Liver (tissue), 9 donors: ENCODE measurements around the gene NLRP13. TPM values are rescaled to one million over a fixed set of nuclear protein-coding genes. Genes with fewer than 3 reads are reported as not detected.

Experiments used
- DNase-seq: peaks from one replicate; pipeline ENCODE4 v3.0.0-alpha.2; 2017; ENCODE audit warnings: low spot score
- H3K27ac ChIP-seq, 2 donors: one replicate each; pipeline ENCODE4 v1.7.0; 2013; ENCODE audit warnings: inconsistent platforms in 2 of 2, low read length in 2 of 2, control low read depth in 1 of 2, low read depth in 1 of 2, mild to moderate bottlenecking in 1 of 2
- H3K27me3 ChIP-seq, 4 donors: one replicate each; pipeline versions ENCODE4 v1.6.1 to v1.7.0; 2013; ENCODE audit warnings: low read length in 3 of 4, inconsistent platforms in 1 of 4, mild to moderate bottlenecking in 1 of 4, moderate library complexity in 1 of 4; ENCODE audit not compliant: control insufficient read depth in 4 of 4, insufficient read depth in 4 of 4
- H3K36me3 ChIP-seq, 4 donors: one replicate each; pipeline versions ENCODE4 v1.6.1 to v1.7.0; 2013; ENCODE audit warnings: low read length in 3 of 4, mild to moderate bottlenecking in 3 of 4, low read depth in 1 of 4, moderate library complexity in 1 of 4; ENCODE audit not compliant: control insufficient read depth in 4 of 4, insufficient read depth in 3 of 4
- H3K4me1 ChIP-seq, 4 donors: one replicate each; pipeline versions ENCODE4 v1.6.1 to v1.7.0; 2013; ENCODE audit warnings: low read length in 3 of 4, mild to moderate bottlenecking in 3 of 4, moderate library complexity in 1 of 4; ENCODE audit not compliant: control insufficient read depth in 4 of 4, insufficient read depth in 4 of 4
- H3K4me3 ChIP-seq, 3 donors: one replicate each; pipeline versions ENCODE4 v1.6.1 to v1.7.0; 2013; ENCODE audit warnings: low read length in 3 of 3, control low read depth in 1 of 3, low read depth in 1 of 3, mild to moderate bottlenecking in 1 of 3
- H3K9ac ChIP-seq, 2 donors: one replicate each; pipeline ENCODE4 v1.7.0; 2013; ENCODE audit warnings: low read length in 2 of 2, mild to moderate bottlenecking in 2 of 2, moderate library complexity in 2 of 2, control low read depth in 1 of 2, low read depth in 1 of 2
- H3K9me3 ChIP-seq, 4 donors: one replicate each; pipeline versions ENCODE4 v1.6.1 to v1.7.0; 2013; ENCODE audit warnings: low read length in 3 of 4; ENCODE audit not compliant: control insufficient read depth in 4 of 4
- EGR1 ChIP-seq, 2 donors: IDR thresholded peaks; 2 replicates each; pipeline ENCODE4 v1.6.1; 2016 to 2018; ENCODE audit warnings: antibody characterized with exemption in 2 of 2, low read depth in 2 of 2
- FOXA1 ChIP-seq: IDR thresholded peaks from 2 replicates; pipeline ENCODE4 v1.6.1; 2016; ENCODE audit warnings: antibody characterized with exemption
- FOXA2 ChIP-seq: IDR thresholded peaks from 2 replicates; pipeline ENCODE4 v1.6.1; 2016; ENCODE audit warnings: antibody characterized with exemption
- GABPA ChIP-seq, 2 donors: IDR thresholded peaks in 1 of 2; conservative IDR thresholded peaks in 1 of 2; 2 replicates each; pipeline ENCODE4 v1.6.1; 2016; ENCODE audit warnings: antibody characterized with exemption in 2 of 2, mild to moderate bottlenecking in 1 of 2, moderate library complexity in 1 of 2
- HNF4A ChIP-seq, 2 donors: conservative IDR thresholded peaks; 2 replicates each; pipeline ENCODE4 v1.6.1; 2016; ENCODE audit warnings: antibody characterized with exemption in 2 of 2, mild to moderate bottlenecking in 2 of 2
- HNF4G ChIP-seq: IDR thresholded peaks from 2 replicates; pipeline ENCODE4 v1.6.1; 2016; ENCODE audit warnings: antibody characterized with exemption
- JUND ChIP-seq, 2 donors: IDR thresholded peaks; 2 replicates each; pipeline ENCODE4 v1.6.1; 2016; ENCODE audit warnings: antibody characterized with exemption in 2 of 2
- MAX ChIP-seq: IDR thresholded peaks from 2 replicates; pipeline ENCODE4 v1.6.1; 2016; ENCODE audit warnings: antibody characterized with exemption
- NR2F2 ChIP-seq: IDR thresholded peaks from 2 replicates; pipeline ENCODE4 v1.6.1; 2016; ENCODE audit warnings: antibody characterized with exemption
- RAD21 ChIP-seq, 2 donors: IDR thresholded peaks; 2 replicates each; pipeline ENCODE4 v1.6.1; 2016; ENCODE audit warnings: antibody characterized with exemption in 2 of 2, mild to moderate bottlenecking in 2 of 2
- RXRA ChIP-seq, 2 donors: IDR thresholded peaks; 2 replicates each; pipeline ENCODE4 v1.6.1; 2017 to 2018; ENCODE audit warnings: antibody characterized with exemption in 2 of 2, mild to moderate bottlenecking in 1 of 2
- SP1 ChIP-seq: IDR thresholded peaks from 2 replicates; pipeline ENCODE4 v1.6.1; 2018; ENCODE audit warnings: antibody characterized with exemption, mild to moderate bottlenecking
- TAF1 ChIP-seq: conservative IDR thresholded peaks from 2 replicates; pipeline ENCODE4 v1.6.1; 2016; ENCODE audit warnings: antibody characterized with exemption, mild to moderate bottlenecking
- YY1 ChIP-seq: IDR thresholded peaks from 2 replicates; pipeline ENCODE4 v1.6.1; 2016; ENCODE audit warnings: antibody characterized with exemption, mild to moderate bottlenecking
- WGBS: extraction: QIAGEN DNeasy Blood & Tissue Kit; methylation state at CpG from one replicate; pipeline ENCODE4 v1.1.7; 2013; 5-methylcytosine and 5-hydroxymethylcytosine counted together
- polyA plus RNA-seq, 2 donors: library from polyadenylated mRNA; stranded (reverse) in 1 of 2; unstranded in 1 of 2; fragments of 200-250 nt in 1 of 2; fragments of >200 nt in 1 of 2; fragmentation: Nextera tagmentation in 1 of 2; extraction: Ambion mirVana in 1 of 2; gene quantifications; one replicate each; pipeline versions ENCODE4 v1.2.1 to v1.2.3, GENCODE V29; 2013 to 2015
- total RNA-seq, 2 donors: library from RNA; depleted of rRNA; stranded (reverse); fragments of >200 nt; gene quantifications; one replicate each; pipeline ENCODE4 v1.2.3, GENCODE V29; 2014
- TF ChIP-seq, protein P1 (sequence below): IDR thresholded peaks from 2 replicates; pipeline ENCODE4 v1.6.1; 2016; ENCODE audit warnings: antibody characterized with exemption
- TF ChIP-seq, protein P2 (sequence below): fragments of 150-350 bp; IDR thresholded peaks from 2 replicates; pipeline ENCODE4 v1.5.1; 2017; ENCODE audit warnings: improper control_type of control experiment, low read depth, low read length; ENCODE audit not compliant: missing input control
- TF ChIP-seq, protein P3 (sequence below): IDR thresholded peaks from 2 replicates; pipeline ENCODE4 v1.6.1; 2016; ENCODE audit warnings: antibody characterized with exemption
- TF ChIP-seq, protein P4 (sequence below): IDR thresholded peaks from 2 replicates; pipeline ENCODE4 v1.6.1; 2016; ENCODE audit warnings: antibody characterized with exemption, mild to moderate bottlenecking
- donor health status: healthy.
- donor health status: healthy.
- donor health status: healthy.
- donor health status: healthy.
- donor health status: healthy.

Gene NLRP13
- total and polyA plus RNA-seq, 4 donors, result not detected

DNA sequence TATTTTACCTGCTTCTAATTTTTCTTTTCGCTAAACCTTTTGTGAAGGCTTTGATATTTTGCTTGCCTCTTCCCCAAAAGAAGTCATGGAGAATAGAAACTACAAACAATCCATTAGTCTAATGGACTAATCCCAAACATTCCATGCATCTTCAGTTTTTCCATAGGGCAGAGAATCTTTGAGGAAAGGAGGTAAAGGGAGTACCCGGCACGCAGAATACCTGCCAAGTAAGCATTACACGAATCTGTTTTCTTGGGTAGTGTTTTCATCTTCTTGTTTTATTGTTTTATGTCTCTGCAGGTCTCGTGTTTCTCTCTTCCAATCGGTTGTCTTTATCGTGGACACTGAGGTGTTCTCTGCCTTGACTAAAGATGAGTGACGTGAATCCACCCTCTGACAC, 15.4 kb upstream of the NLRP13 start, which contains the start of gene NLRP8:
Gene NLRP8, plus strand, starts transcription at position 301 of the 400 bp plus-strand sequence.
- WGBS, result 73% methylated on average over 8 of the region's 8 CpGs
- Histone ChIP-seq H3K4me1 (no peaks in the 10 kb centered on the region), H3K9ac (no peak within 1 kb of the TSS), H3K9me3 (peaks cover 0 to 14% (median 4%) of the 10 kb centered on the region in 4 donors), H3K27me3 (peaks cover 0 to 2% (median 0%) of the 10 kb centered on the region in 4 donors), H3K36me3 (no peaks in the 10 kb centered on the region), H3K27ac (no peak within 1 kb of the TSS), H3K4me3 (no peak within 1 kb of the TSS)
- TF ChIP-seq MAX (no peak), NR2F2 (no peak), HNF4A (conservative IDR thresholded peaks at IDR 0.05) (no peak)
- TF ChIP-seq, protein P1, sequence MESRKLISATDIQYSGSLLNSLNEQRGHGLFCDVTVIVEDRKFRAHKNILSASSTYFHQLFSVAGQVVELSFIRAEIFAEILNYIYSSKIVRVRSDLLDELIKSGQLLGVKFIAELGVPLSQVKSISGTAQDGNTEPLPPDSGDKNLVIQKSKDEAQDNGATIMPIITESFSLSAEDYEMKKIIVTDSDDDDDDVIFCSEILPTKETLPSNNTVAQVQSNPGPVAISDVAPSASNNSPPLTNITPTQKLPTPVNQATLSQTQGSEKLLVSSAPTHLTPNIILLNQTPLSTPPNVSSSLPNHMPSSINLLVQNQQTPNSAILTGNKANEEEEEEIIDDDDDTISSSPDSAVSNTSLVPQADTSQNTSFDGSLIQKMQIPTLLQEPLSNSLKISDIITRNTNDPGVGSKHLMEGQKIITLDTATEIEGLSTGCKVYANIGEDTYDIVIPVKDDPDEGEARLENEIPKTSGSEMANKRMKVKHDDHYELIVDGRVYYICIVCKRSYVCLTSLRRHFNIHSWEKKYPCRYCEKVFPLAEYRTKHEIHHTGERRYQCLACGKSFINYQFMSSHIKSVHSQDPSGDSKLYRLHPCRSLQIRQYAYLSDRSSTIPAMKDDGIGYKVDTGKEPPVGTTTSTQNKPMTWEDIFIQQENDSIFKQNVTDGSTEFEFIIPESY, result no peak
- TF ChIP-seq, protein P2, sequence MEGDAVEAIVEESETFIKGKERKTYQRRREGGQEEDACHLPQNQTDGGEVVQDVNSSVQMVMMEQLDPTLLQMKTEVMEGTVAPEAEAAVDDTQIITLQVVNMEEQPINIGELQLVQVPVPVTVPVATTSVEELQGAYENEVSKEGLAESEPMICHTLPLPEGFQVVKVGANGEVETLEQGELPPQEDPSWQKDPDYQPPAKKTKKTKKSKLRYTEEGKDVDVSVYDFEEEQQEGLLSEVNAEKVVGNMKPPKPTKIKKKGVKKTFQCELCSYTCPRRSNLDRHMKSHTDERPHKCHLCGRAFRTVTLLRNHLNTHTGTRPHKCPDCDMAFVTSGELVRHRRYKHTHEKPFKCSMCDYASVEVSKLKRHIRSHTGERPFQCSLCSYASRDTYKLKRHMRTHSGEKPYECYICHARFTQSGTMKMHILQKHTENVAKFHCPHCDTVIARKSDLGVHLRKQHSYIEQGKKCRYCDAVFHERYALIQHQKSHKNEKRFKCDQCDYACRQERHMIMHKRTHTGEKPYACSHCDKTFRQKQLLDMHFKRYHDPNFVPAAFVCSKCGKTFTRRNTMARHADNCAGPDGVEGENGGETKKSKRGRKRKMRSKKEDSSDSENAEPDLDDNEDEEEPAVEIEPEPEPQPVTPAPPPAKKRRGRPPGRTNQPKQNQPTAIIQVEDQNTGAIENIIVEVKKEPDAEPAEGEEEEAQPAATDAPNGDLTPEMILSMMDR, result no peak
- TF ChIP-seq, protein P3, sequence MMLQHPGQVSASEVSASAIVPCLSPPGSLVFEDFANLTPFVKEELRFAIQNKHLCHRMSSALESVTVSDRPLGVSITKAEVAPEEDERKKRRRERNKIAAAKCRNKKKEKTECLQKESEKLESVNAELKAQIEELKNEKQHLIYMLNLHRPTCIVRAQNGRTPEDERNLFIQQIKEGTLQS, result no peak
- no peak for DNase-seq

- peaks cover 0 to 2% (median 0%) of the 10 kb centered on the region in 4 donors for H3K27me3 ChIP-seq
- TF ChIP-seq JUND (IDR thresholded peaks at IDR 0.05) (no peak), YY1 (no peak), RXRA (IDR thresholded peaks at IDR 0.05) (no peak), HNF4A (conservative IDR thresholded peaks at IDR 0.05) (no peak), SP1 (no peak), MAX (no peak), FOXA2 (no peak), TAF1 (no peak), HNF4G (no peak), FOXA1 (no peak), NR2F2 (no peak), EGR1 (IDR thresholded peaks at IDR 0.05; ENCODE audit: low read depth in 2 of 2) (no peak), GABPA (IDR thresholded peaks at IDR 0.05 in 1 of 2, conservative IDR thresholded peaks at IDR 0.05 in 1 of 2) (no peak), RAD21 (IDR thresholded peaks at IDR 0.05) (no peak)
- TF ChIP-seq, protein P4, sequence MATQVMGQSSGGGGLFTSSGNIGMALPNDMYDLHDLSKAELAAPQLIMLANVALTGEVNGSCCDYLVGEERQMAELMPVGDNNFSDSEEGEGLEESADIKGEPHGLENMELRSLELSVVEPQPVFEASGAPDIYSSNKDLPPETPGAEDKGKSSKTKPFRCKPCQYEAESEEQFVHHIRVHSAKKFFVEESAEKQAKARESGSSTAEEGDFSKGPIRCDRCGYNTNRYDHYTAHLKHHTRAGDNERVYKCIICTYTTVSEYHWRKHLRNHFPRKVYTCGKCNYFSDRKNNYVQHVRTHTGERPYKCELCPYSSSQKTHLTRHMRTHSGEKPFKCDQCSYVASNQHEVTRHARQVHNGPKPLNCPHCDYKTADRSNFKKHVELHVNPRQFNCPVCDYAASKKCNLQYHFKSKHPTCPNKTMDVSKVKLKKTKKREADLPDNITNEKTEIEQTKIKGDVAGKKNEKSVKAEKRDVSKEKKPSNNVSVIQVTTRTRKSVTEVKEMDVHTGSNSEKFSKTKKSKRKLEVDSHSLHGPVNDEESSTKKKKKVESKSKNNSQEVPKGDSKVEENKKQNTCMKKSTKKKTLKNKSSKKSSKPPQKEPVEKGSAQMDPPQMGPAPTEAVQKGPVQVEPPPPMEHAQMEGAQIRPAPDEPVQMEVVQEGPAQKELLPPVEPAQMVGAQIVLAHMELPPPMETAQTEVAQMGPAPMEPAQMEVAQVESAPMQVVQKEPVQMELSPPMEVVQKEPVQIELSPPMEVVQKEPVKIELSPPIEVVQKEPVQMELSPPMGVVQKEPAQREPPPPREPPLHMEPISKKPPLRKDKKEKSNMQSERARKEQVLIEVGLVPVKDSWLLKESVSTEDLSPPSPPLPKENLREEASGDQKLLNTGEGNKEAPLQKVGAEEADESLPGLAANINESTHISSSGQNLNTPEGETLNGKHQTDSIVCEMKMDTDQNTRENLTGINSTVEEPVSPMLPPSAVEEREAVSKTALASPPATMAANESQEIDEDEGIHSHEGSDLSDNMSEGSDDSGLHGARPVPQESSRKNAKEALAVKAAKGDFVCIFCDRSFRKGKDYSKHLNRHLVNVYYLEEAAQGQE, result no peak
- TF ChIP-seq, protein P3, result no peak
- TF ChIP-seq, protein P2, result no peak
- TF ChIP-seq, protein P1, result no peak
- 84% methylated on average over 11 of the region's 11 CpGs for WGBS
- no peak overlapping the region for H3K9ac ChIP-seq
- no peak overlapping the region for H3K4me3 ChIP-seq
- peaks cover 2 to 5% (median 3%) of the 10 kb centered on the region in 4 donors for H3K9me3 ChIP-seq
- no peaks in the 10 kb centered on the region for H3K36me3 ChIP-seq
- H3K4me1 ChIP-seq, result no peaks in the 10 kb centered on the region
- H3K27ac ChIP-seq, result no peak overlapping the region
- DNase-seq, result no peak
These were observed 8.2 kb upstream of the NLRP13 start for GRCh38 chr19:55940306-55940705.
